ENCODE measurements around the gene CALHM6.

GRCh38 chr6:116419069-116419786 is 41.9 kb upstream of the CALHM6 start:
- TF ChIP-seq CTCF (IDR thresholded peaks at IDR 0.05): no peak
- no peak for TF ChIP-seq POLR2A (IDR thresholded peaks at IDR 0.05)
- no peak for TF ChIP-seq POLR2AphosphoS5 (IDR thresholded peaks at IDR 0.05)
